Bronchial smooth muscle cell (primary cell): ENCODE data around the gene RTN4RL1. TPM values are rescaled to one million over a fixed set of nuclear protein-coding genes. Genes with fewer than 3 reads are reported as not detected.

Experiments used
- total RNA-seq: library from RNA; depleted of rRNA; stranded (reverse); fragments of >200 nt; gene quantifications from 2 replicates; pipeline ENCODE4 v1.2.1, GENCODE V29; 2014

The RTN4RL1 gene
- 0.43 and 0.47 TPM in 2 replicates for total RNA-seq

DNA sequence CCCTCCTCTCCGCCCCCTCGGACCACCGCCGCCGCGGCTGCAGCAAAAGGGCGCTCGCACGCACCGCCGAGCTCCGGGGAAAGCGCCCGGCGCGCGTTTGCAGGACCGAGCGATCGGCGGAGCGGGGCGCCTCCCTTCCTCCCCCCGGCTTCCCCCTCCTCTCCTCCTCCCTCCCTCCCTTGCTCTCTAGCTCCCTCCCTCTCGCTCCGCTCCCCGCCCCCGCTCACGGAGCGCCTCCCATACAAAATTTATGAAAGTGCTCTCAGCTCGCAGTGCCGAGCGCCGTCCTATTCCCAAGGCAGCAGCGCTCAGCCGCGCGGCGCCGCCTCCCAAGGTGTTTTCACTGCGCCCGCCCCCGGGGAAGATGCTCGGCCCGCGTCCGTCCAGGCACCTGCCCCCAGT lies at the start of gene RTN4RL1:
Gene RTN4RL1, minus strand, starts transcription at position 115 of the 402 bp plus-strand sequence. CDS start 469 bp downstream, outside the sequence.

DNA sequence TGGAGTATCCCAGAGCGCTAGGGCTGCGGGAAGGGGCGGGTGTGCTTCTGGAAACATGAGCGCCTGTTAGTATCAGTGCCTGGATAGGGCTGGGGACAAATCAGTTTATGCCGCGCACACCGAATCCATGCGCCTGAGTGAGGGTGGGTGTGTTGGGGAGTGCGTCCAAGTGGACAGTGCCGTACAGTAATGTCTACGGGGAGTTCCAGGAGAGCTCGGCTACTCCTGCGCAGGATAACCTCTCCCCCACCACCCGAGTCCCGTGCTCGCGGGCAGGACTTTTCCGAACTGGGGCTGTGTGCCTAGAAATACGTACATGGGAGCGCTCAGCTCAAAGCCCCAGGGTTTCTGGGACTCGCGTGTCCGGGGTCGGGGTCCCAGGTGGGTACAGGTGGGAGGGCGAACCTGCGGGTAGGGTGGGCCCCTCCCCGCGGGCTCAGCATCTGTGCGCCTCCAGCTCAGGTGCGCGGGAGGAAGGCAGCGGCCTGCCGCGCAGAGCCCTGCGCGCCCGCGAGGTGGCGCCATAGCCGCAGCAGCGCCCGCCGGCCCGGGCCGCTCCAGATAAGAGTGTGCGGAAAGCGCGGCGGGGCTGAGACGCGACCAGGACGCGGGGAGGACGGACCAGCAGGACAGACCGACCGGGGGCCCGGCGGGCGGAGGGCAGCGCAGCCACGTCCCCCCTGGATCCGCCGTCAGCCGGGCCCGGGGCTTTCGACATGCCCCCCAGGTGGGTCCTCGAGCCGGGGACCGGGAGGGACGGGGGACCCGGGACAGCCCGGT lies 29.6 kb upstream of the RTN4RL1 start, which contains the start of gene HIC1:
Gene HIC1, plus strand, starts transcription at position 592 of the 780 bp plus-strand sequence. CDS start 1,588 bp downstream, outside the sequence.

GRCh38 chr17:2041561-2042389 lies 16.6 kb upstream of the RTN4RL1 start, which contains the start of gene OVCA2:
Gene OVCA2 (plus strand): TSS chr17:2042022. CDS start chr17:2042048, 26 bp downstream.

DNA sequence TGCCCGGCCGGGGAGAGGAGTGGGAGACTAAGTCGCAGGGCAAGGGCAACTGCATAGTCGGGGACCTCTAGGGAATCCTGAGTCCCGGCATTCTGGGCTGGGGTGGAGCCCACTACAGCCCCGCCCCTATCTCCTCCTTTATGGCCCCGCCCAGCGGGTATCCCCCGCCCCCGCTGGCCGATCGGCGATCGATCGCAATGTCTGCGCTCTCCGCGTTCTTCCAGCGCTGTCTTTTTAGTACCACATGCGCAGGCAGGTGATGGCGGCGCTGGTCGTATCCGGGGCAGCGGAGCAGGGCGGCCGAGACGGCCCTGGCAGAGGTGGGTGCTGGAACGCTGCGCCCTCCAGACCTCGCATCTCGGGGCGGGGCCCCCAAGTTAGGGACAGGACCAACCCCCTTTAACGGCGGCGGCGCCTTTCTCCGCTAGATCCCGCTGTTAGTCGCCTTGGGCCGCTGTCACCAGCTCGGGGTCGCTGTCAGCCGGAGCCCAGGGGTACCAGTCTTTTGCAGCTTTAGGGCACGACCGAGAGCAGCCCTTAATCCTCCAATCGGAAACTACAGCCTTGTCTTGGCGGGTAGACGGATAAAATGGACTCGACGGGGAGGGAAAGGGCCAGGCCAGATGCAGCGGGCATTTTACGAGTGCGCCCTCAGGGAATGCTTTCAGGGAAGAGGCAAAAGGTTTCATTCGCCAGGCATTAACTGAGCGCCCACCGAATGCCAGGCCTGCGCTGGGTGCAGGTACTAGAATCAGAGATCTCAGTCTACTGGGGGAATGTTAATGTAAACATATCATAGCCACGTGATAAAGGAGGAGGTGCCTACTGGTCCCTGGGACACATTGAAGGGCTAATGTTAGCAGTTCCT lies 5.0 kb upstream of the RTN4RL1 start, which contains the start of gene DPH1:
Gene DPH1, plus strand, starts transcription at position 243 of the 868 bp plus-strand sequence. Its CDS starts 17 bp downstream, at position 260.

Other genes starting within 250 kb of the RTN4RL1 start
- 6.3 and 8.7 TPM in 2 replicates for gene SMYD4, start 195.4 kb downstream of the RTN4RL1 start, total RNA-seq
- 27.3 and 36.9 TPM in 2 replicates for gene RPA1, start 195.3 kb downstream of the RTN4RL1 start, total RNA-seq
- gene DPH1, start 4.8 kb upstream of the RTN4RL1 start, total RNA-seq: 25.5 and 30.3 TPM in 2 replicates
- gene OVCA2, start 16.7 kb upstream of the RTN4RL1 start, total RNA-seq: 17.1 and 27.3 TPM in 2 replicates
- gene HIC1, start 29.8 kb upstream of the RTN4RL1 start, total RNA-seq: 32.2 and 32.5 TPM in 2 replicates